Subcutaneous abdominal adipose tissue (tissue), 5 donors: ENCODE results near the gene SEMA5B.

ENCODE experiments used
- H3K27ac ChIP-seq: one replicate; pipeline ENCODE4 v1.7.0; 2013; ENCODE audit warnings: low read depth, mild to moderate bottlenecking, inconsistent platforms, low read length, moderate library complexity
- H3K27me3 ChIP-seq, 5 donors: one replicate each; pipeline ENCODE4 v1.7.0; 2013; ENCODE audit warnings: low read length in 5 of 5, inconsistent platforms in 1 of 5; ENCODE audit not compliant: control insufficient read depth in 5 of 5, insufficient read depth in 4 of 5
- H3K36me3 ChIP-seq, 5 donors: one replicate each; pipeline ENCODE4 v1.7.0; 2013; ENCODE audit warnings: low read length in 5 of 5; ENCODE audit not compliant: control insufficient read depth in 5 of 5, insufficient read depth in 5 of 5
- H3K4me1 ChIP-seq, 5 donors: one replicate each; pipeline ENCODE4 v1.7.0; 2013; ENCODE audit warnings: low read length in 5 of 5, mild to moderate bottlenecking in 3 of 5, moderate library complexity in 1 of 5; ENCODE audit not compliant: control insufficient read depth in 5 of 5, insufficient read depth in 5 of 5
- H3K4me3 ChIP-seq, 5 donors: one replicate each; pipeline ENCODE4 v1.7.0; 2013; ENCODE audit warnings: low read length in 5 of 5, low read depth in 1 of 5
- H3K9ac ChIP-seq, 5 donors: one replicate each; pipeline ENCODE4 v1.7.0; 2013; ENCODE audit warnings: low read length in 5 of 5, mild to moderate bottlenecking in 4 of 5, moderate library complexity in 3 of 5
- H3K9me3 ChIP-seq, 5 donors: one replicate each; pipeline ENCODE4 v1.7.0; 2013; ENCODE audit warnings: low read length in 5 of 5; ENCODE audit not compliant: control insufficient read depth in 5 of 5
- donor health status: healthy.
- donor health status: healthy.
- donor health status: healthy.
- donor health status: healthy.
- donor health status: healthy.

SEMA5B gene

GRCh38 chr3:123018683-123019082, 8.9 kb downstream of the SEMA5B start:
- Histone ChIP-seq H3K4me1 (peaks cover 0 to 4% (median 0%) of the 10 kb centered on the region in 5 donors), H3K9me3 (no peaks in the 10 kb centered on the region), H3K9ac (no peak overlapping the region), H3K27me3 (peaks cover 0 to 16% (median 6%) of the 10 kb centered on the region in 5 donors), H3K27ac (no peak overlapping the region), H3K36me3 (no peaks in the 10 kb centered on the region), H3K4me3 (no peak overlapping the region)

DNA sequence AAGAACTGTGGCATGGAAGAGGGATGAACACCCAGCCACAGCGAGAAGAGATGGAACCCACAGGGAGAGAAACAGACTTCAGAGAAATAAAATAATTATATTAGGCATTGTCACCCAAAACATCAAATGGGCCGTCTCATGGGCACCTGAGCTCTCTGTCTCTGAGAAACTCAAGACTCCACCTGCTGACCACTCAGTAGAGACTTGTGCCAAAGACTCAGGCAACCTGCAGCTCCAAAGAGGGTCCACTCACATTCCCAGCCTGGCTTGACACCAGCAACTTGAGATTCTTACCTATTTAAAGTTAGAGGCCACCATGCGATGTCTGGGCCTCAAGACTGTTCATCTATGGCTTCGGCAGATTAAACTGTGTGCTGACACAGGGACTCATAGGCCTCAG, 12.0 kb downstream of the SEMA5B start:
- no peaks in the 10 kb centered on the region for H3K36me3 ChIP-seq
- no peaks in the 10 kb centered on the region for H3K9me3 ChIP-seq
- H3K4me3 ChIP-seq = no peak overlapping the region
- peaks cover 0 to 9% (median 8%) of the 10 kb centered on the region in 5 donors for H3K27me3 ChIP-seq
- H3K27ac ChIP-seq = no peak overlapping the region
- no peak overlapping the region for H3K9ac ChIP-seq
- peaks cover 0 to 7% (median 0%) of the 10 kb centered on the region in 5 donors for H3K4me1 ChIP-seq

DNA sequence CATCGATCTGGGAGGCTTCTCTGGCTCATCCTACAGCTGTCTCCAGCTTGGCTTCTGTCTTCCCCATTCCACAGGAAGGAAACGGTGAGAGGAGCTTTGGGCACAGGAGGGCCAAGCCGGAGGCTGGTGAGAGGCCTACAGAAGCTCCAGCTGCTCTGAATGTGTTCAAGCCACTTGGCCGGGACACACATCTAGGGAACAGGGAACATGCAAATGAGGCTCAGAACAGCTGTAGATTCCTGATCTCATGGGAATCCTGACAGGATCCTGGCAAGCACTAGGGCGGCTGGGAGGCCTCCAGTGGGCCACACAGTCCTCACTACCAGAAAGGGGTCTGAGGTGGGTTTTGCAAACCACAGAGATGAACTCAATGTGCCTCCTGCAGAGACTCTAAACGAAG, 13.7 kb downstream of the SEMA5B start:
- Histone ChIP-seq H3K9ac (no peak overlapping the region), H3K27me3 (peaks cover 0 to 11% (median 8%) of the 10 kb centered on the region in 5 donors), H3K27ac (no peak overlapping the region), H3K4me3 (no peak overlapping the region), H3K36me3 (no peaks in the 10 kb centered on the region), H3K4me1 (peaks cover 0 to 7% (median 0%) of the 10 kb centered on the region in 5 donors), H3K9me3 (no peaks in the 10 kb centered on the region)

- no peak overlapping the region for H3K9ac ChIP-seq
- no peaks in the 10 kb centered on the region for H3K36me3 ChIP-seq
- no peak overlapping the region for H3K27ac ChIP-seq
- H3K4me3 ChIP-seq = no peak overlapping the region
- H3K4me1 ChIP-seq = peaks cover 0 to 7% (median 0%) of the 10 kb centered on the region in 5 donors
- H3K9me3 ChIP-seq = no peaks in the 10 kb centered on the region
- H3K27me3 ChIP-seq = peaks cover 0 to 12% (median 3%) of the 10 kb centered on the region in 5 donors
Observed at GRCh38 chr3:123012652-123013051, 14.9 kb downstream of the SEMA5B start.

- H3K4me3 ChIP-seq = no peak overlapping the region
- H3K27ac ChIP-seq = no peak overlapping the region
- H3K4me1 ChIP-seq = peaks cover 0 to 7% (median 0%) of the 10 kb centered on the region in 5 donors
- no peak overlapping the region for H3K9ac ChIP-seq
- peaks cover 0 to 12% (median 3%) of the 10 kb centered on the region in 5 donors for H3K27me3 ChIP-seq
- H3K9me3 ChIP-seq = no peaks in the 10 kb centered on the region
- H3K36me3 ChIP-seq = no peaks in the 10 kb centered on the region
Observed at GRCh38 chr3:123011447-123011846, 16.1 kb downstream of the SEMA5B start.

- Histone ChIP-seq H3K27me3 (peaks cover 0 to 9% (median 4%) of the 10 kb centered on the region in 5 donors), H3K9me3 (no peaks in the 10 kb centered on the region), H3K36me3 (no peaks in the 10 kb centered on the region), H3K4me1 (peaks cover 0 to 5% (median 0%) of the 10 kb centered on the region in 5 donors), H3K4me3 (no peak overlapping the region), H3K9ac (no peak overlapping the region), H3K27ac (no peak overlapping the region)
Observed at GRCh38 chr3:123008840-123009239, 18.7 kb downstream of the SEMA5B start.

GRCh38 chr3:123006609-123007008, 21.0 kb downstream of the SEMA5B start:
- H3K9me3 ChIP-seq = no peaks in the 10 kb centered on the region
- H3K9ac ChIP-seq = no peak overlapping the region
- no peaks in the 10 kb centered on the region for H3K4me1 ChIP-seq
- no peak overlapping the region for H3K27ac ChIP-seq
- H3K4me3 ChIP-seq = no peak overlapping the region
- peaks cover 3 to 9% (median 5%) of the 10 kb centered on the region in 5 donors for H3K27me3 ChIP-seq
- H3K36me3 ChIP-seq = no peaks in the 10 kb centered on the region

DNA sequence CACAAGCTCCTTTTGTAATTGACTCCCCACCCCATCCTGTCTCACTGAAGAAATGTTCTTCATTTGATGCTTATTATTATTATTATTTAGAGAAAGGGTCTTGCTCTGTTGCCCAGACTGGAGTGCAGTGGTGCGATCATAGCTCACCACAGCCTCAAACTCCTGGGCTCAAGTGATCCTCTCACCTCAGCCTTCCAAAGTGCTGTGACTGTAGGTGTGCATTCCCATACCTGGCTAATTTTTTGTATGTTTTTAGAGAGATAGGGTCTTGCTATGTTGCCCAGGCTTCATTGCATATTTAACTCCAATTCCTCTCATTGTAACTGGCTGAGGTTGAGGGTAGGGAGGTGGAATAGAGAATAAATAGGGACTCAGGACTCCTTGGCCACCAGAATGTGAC, 22.3 kb downstream of the SEMA5B start:
- no peaks in the 10 kb centered on the region for H3K4me1 ChIP-seq
- no peak overlapping the region for H3K4me3 ChIP-seq
- H3K9me3 ChIP-seq = no peaks in the 10 kb centered on the region
- H3K36me3 ChIP-seq = no peaks in the 10 kb centered on the region
- H3K27ac ChIP-seq = no peak overlapping the region
- peaks cover 4 to 13% (median 9%) of the 10 kb centered on the region in 5 donors for H3K27me3 ChIP-seq
- no peak overlapping the region for H3K9ac ChIP-seq

GRCh38 chr3:123004201-123004918, 23.2 kb downstream of the SEMA5B start:
- H3K27me3 ChIP-seq = peaks cover 4 to 14% (median 13%) of the 10 kb centered on the region in 5 donors
- no peak overlapping the region for H3K4me3 ChIP-seq
- no peak overlapping the region for H3K9ac ChIP-seq
- no peaks in the 10 kb centered on the region for H3K36me3 ChIP-seq
- no peak overlapping the region for H3K27ac ChIP-seq
- H3K9me3 ChIP-seq = no peaks in the 10 kb centered on the region
- H3K4me1 ChIP-seq = no peaks in the 10 kb centered on the region

GRCh38 chr3:123002749-123003497, 24.6 kb downstream of the SEMA5B start:
- Histone ChIP-seq H3K36me3 (no peaks in the 10 kb centered on the region), H3K9me3 (no peaks in the 10 kb centered on the region), H3K4me1 (no peaks in the 10 kb centered on the region), H3K4me3 (no peak overlapping the region), H3K27ac (no peak overlapping the region), H3K27me3 (peaks cover 4 to 14% (median 9%) of the 10 kb centered on the region in 5 donors), H3K9ac (no peak overlapping the region)
